AG04450 (cell line): Measurements from ENCODE around the gene MEP1A. TPM values are rescaled to one million over a fixed set of nuclear protein-coding genes. Genes with fewer than 3 reads are reported as not detected.

ENCODE experiments used
- CTCF ChIA-PET: fragments of 300-600, 350-600 bp; formaldehyde crosslinking; extraction: SDS; loops from one replicate; lab custom pipeline; 2022; ENCODE audit warnings: antibody characterized with exemption, inconsistent platforms; lab: Charles Lee
- POLR2A ChIA-PET: fragments of 350-600 bp; formaldehyde crosslinking; extraction: SDS; loops from one replicate; lab custom pipeline; 2021; ENCODE audit warnings: antibody characterized with exemption, inconsistent platforms; lab: Yijun Ruan, JAX
- DNase-seq: peaks from one replicate; pipeline ENCODE4 v3.0.0-alpha.2; 2011; ENCODE audit warnings: low read depth, low spot score
- H3K27ac ChIP-seq: one replicate; pipeline ENCODE4 v1.5.1; 2012; ENCODE audit warnings: low read depth, low read length, control low read depth
- H3K27me3 ChIP-seq: one replicate; pipeline ENCODE4 v1.6.0; 2012; ENCODE audit warnings: low read length; ENCODE audit not compliant: control insufficient read depth, insufficient read depth
- H3K4me3 ChIP-seq: 2 replicates; pipeline ENCODE4 v1.5.1; 2011; ENCODE audit warnings: mild to moderate bottlenecking, low read depth, low read length, control low read depth
- H3K9me3 ChIP-seq: 2 replicates; pipeline ENCODE4 v1.5.1; 2012; ENCODE audit warnings: low read length; ENCODE audit not compliant: control insufficient read depth, insufficient read depth
- polyA plus RNA-seq: library from polyadenylated mRNA; depleted of rRNA; stranded (reverse); fragments of >200 nt; gene quantifications from 2 replicates; pipeline ENCODE4 v1.2.3, GENCODE V29; 2011; rRNA removed
- TF ChIP-seq, protein P1 (sequence below): IDR thresholded peaks from 2 replicates; pipeline ENCODE4 v1.5.1; 2011; ENCODE audit warnings: low read depth, low read length, control low read depth, inconsistent platforms

The MEP1A gene
- polyA plus RNA-seq, 1 experiment: not detected

DNA sequence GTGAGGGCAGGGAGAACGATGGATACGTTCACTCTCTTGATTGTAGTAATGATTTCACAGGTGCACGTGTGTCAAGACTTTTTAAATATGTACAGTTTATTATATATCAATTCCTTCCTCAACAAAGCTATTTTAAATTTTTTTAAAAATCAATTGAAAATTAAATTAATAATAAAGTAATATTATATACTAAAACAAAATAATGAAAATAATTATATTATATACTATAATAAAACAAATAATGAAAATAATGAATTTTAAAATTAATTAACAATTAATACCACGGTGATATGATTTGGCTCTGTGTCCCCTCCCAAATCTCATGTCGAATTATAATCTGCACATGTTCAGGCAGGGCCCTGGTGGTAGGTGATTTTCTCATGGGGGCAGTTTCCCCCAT, 85.8 kb downstream of the MEP1A start:
- ChIA-PET POLR2A (no interaction called here), CTCF (no interaction called here)
- TF ChIP-seq, protein P1, sequence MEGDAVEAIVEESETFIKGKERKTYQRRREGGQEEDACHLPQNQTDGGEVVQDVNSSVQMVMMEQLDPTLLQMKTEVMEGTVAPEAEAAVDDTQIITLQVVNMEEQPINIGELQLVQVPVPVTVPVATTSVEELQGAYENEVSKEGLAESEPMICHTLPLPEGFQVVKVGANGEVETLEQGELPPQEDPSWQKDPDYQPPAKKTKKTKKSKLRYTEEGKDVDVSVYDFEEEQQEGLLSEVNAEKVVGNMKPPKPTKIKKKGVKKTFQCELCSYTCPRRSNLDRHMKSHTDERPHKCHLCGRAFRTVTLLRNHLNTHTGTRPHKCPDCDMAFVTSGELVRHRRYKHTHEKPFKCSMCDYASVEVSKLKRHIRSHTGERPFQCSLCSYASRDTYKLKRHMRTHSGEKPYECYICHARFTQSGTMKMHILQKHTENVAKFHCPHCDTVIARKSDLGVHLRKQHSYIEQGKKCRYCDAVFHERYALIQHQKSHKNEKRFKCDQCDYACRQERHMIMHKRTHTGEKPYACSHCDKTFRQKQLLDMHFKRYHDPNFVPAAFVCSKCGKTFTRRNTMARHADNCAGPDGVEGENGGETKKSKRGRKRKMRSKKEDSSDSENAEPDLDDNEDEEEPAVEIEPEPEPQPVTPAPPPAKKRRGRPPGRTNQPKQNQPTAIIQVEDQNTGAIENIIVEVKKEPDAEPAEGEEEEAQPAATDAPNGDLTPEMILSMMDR: no peak

DNA sequence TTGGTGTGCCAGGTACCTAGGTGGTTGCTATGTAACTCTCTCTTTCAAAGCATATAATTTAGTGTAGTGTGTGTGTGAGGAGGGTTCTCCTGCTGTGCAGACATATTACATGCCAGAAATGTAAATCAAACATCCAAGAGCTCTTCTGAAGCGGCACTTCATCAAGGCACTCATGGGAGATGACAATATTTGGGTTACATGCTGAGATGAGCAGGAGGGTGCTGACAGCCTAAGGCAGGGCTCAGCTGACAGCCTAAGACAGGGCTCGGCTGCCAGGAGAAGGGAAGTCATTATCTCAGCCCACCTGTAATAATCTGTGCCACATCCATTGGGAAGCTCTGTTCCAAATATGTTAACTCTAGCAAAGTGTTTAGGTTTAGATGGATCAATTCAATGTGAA, 89.5 kb downstream of the MEP1A start:
- TF ChIP-seq, protein P1: no peak
- Histone ChIP-seq H3K27ac (no peak overlapping the region), H3K4me3 (no peak overlapping the region), H3K9me3 (no peaks in the 10 kb centered on the region), H3K27me3 (no peaks in the 10 kb centered on the region)
- POLR2A ChIA-PET: no interaction called here
- DNase-seq: no peak
- CTCF ChIA-PET: no interaction called here

More for the DNA sequence above, 85.8 kb downstream of the MEP1A start:
- Histone ChIP-seq H3K27me3 (no peaks in the 10 kb centered on the region), H3K4me3 (no peak overlapping the region), H3K27ac (no peak overlapping the region), H3K9me3 (no peaks in the 10 kb centered on the region)
- DNase-seq: no peak

DNA sequence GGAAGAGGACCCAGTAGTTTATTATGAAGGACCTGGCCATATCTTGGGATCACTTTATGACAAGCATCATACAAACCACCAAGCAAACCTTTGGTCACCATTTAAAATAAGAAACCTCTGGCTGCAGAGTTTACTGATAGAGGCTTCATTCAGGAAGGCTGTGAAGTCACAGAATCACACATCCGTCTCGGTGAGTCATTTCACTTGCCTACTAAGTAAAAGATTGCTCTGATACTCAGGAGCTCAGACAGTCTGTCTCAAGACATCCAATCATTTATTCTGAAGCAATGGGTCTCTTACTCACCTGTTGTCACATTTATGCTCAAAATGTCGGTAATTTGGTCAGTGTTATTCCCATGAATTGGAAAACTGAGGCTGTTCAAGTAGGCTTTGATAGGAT, 94.8 kb downstream of the MEP1A start:
- H3K9me3 ChIP-seq: no peaks in the 10 kb centered on the region
- no peak overlapping the region for H3K4me3 ChIP-seq
- no peak for DNase-seq
- CTCF ChIA-PET: no interaction called here
- H3K27ac ChIP-seq: no peak overlapping the region
- no peaks in the 10 kb centered on the region for H3K27me3 ChIP-seq
- TF ChIP-seq, protein P1: no peak
- POLR2A ChIA-PET: no interaction called here

DNA sequence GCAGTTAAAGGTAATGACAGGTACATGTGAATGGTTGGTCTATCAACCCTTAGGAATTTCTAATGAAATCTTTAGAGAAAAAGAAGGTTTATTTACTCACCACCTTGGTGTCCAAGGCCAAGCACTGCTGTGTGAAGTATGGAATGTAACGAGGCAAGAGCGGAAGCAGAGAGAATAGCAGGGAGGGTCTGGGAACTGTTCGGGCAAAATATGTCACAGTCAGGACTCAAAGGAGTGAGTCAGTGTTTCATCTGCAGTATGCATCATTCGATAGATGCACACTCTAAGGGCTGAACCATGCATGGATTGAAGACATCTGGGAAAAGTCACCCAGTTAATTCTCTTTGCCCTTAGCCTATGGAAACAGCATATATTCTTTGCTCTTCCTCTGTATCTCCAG, 95.4 kb downstream of the MEP1A start:
- POLR2A ChIA-PET: no interaction called here
- H3K9me3 ChIP-seq: no peaks in the 10 kb centered on the region
- no peak for DNase-seq
- TF ChIP-seq, protein P1: no peak
- H3K4me3 ChIP-seq: no peak overlapping the region
- H3K27me3 ChIP-seq: no peaks in the 10 kb centered on the region
- H3K27ac ChIP-seq: no peak overlapping the region
- CTCF ChIA-PET: no interaction called here

Other genes with a start within 250 kb of the MEP1A start
- gene CYP39A1, start 140.6 kb upstream of the MEP1A start, polyA plus RNA-seq: not detected in 2 replicates
- 0.25 and 0.53 TPM in 2 replicates for gene SLC25A27, start 140.4 kb upstream of the MEP1A start, polyA plus RNA-seq
- gene TDRD6, start 105.5 kb upstream of the MEP1A start, polyA plus RNA-seq: not detected in 2 replicates
- not detected in 2 replicates for gene PLA2G7, start 58.0 kb upstream of the MEP1A start, polyA plus RNA-seq
- gene ANKRD66, start 46.5 kb upstream of the MEP1A start, polyA plus RNA-seq: not detected in 2 replicates
- gene ADGRF5, start 128.5 kb downstream of the MEP1A start, polyA plus RNA-seq: not detected in 2 replicates
- gene ADGRF1, start 248.9 kb downstream of the MEP1A start, polyA plus RNA-seq: not detected in 2 replicates